ENCODE results near the gene GPN2. TPM values are rescaled to one million over a fixed set of nuclear protein-coding genes. Genes with fewer than 3 reads are reported as not detected.

GPN2 gene
- total and polyA plus RNA-seq, 12 donors = 12.4 to 31.3 (median 20.4) TPM

- TF ChIP-seq CTCF (IDR thresholded peaks at IDR 0.05) = peak in 1 of 9 donors; percentile 14
- no peak for DNase-seq
- intact Hi-C loops (cut with DNase I) = no loop called here
- Histone ChIP-seq H3K27me3 (no peaks in the 10 kb centered on the region), H3K4me1 (peaks cover 2 to 47% (median 14%) of the 10 kb centered on the region in 9 donors), H3K4me3 (peak overlapping the region in 1 of 10 donors; percentile 2), H3K36me3 (peaks cover 0 to 84% (median 25%) of the 10 kb centered on the region in 9 donors), H3K27ac (peak overlapping the region in 2 of 10 donors; percentile 36 to 88), H3K9me3 (no peaks in the 10 kb centered on the region)
- 83 to 90% methylated on average over 23 of the region's 23 CpGs for WGBS, 2 donors
- peak in 7 of 8 donors; percentile 35 to 55 (median 41) for ATAC-seq
Observed at GRCh38 chr1:26833432-26834405, 56.4 kb downstream of the GPN2 start.

DNA sequence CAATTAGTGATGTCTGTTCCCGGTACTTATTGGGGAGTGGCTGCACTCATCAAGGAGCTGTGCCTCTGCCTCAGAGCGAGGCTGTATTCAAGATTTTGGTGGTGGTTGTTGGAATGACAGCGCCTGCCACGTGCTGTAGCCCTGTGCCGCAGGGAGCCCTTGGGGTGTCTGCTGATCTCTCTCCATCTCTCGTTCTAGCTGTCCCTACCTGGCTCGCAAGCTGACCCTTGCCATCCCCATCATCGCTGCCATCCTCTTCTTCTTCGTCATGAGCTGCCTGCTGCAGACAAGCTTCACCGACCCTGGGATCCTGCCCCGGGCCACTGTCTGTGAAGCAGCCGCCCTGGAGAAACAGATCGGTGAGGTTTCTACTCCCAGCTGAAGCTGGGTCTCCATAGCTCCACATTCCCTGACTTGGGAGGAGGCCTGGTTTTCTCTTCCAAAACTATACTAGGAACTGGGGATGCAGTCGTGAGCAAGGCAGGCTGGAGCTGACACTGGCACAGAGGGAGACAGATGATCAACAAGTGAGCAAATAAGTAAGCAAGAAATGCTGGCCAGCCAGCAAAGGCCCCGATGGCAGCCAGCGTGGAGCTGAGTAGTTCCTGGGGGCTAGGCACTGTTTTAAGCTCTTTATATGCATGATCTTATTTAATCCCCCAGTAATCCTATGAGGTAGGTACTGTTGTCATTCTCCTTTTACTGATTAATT lies 57.7 kb downstream of the GPN2 start:
- Histone ChIP-seq H3K9me3 (no peaks in the 10 kb centered on the region), H3K27ac (peak overlapping the region in 2 of 10 donors; percentile 29 to 88), H3K4me3 (no peak overlapping the region), H3K36me3 (peaks cover 0 to 71% (median 25%) of the 10 kb centered on the region in 9 donors), H3K27me3 (no peaks in the 10 kb centered on the region), H3K4me1 (peaks cover 11 to 53% (median 27%) of the 10 kb centered on the region in 9 donors)
- intact Hi-C loops (cut with DNase I) = no loop called here
- no peak for TF ChIP-seq CTCF (IDR thresholded peaks at IDR 0.05)
- ATAC-seq (no peak), DNase-seq (no peak)
- 90 to 93% methylated on average over 16 of the region's 16 CpGs for WGBS, 2 donors

GRCh38 chr1:26831546-26832248 lies 58.4 kb downstream of the GPN2 start:
- intact Hi-C loops (cut with DNase I) = no loop called here
- Histone ChIP-seq H3K27me3 (no peaks in the 10 kb centered on the region), H3K4me3 (no peak overlapping the region), H3K27ac (peak overlapping the region in 2 of 10 donors; percentile 29 to 88), H3K9me3 (no peaks in the 10 kb centered on the region), H3K36me3 (peaks cover 0 to 68% (median 25%) of the 10 kb centered on the region in 9 donors), H3K4me1 (peaks cover 12 to 55% (median 27%) of the 10 kb centered on the region in 9 donors)
- 75% methylated on average over 3 of the region's 3 CpGs for WGBS, 2 donors
- no peak for DNase-seq
- ATAC-seq = no peak
- TF ChIP-seq CTCF (IDR thresholded peaks at IDR 0.05) = no peak

DNA sequence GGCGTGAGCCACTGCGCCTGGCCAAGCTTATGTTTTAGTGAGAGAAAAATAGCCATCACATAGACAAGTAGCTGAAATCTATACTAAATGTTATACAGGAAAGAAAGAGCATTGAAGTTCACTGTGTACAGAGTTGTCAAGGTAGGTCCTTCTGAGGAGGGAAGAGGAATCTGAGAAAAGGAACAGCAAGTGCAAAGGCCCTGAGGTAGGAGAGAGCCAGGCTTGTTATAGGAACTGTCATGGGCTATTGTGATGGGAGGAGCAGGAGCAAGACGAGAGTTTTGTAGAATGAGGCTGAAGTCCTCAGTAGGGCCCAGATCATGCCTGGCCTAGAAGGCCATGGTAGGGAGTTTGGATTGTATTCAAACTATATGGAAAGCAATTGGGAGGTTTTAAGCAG lies 59.0 kb downstream of the GPN2 start:
- intact Hi-C loops (cut with DNase I) = no loop called here
- Histone ChIP-seq H3K27ac (peak overlapping the region in 1 of 10 donors; percentile 88), H3K36me3 (peaks cover 0 to 61% (median 25%) of the 10 kb centered on the region in 9 donors), H3K9me3 (no peaks in the 10 kb centered on the region), H3K27me3 (no peaks in the 10 kb centered on the region), H3K4me3 (no peak overlapping the region), H3K4me1 (peaks cover 12 to 56% (median 30%) of the 10 kb centered on the region in 9 donors)
- DNase-seq (no peak), ATAC-seq (no peak)
- WGBS, 2 donors = 96 to 97% methylated on average over 3 of the region's 3 CpGs
- no peak for TF ChIP-seq CTCF (IDR thresholded peaks at IDR 0.05)

Measured in heart right ventricle (tissue), 16 donors.